Measurements from ENCODE around the gene POU3F1. TPM values are rescaled to one million over a fixed set of nuclear protein-coding genes. Genes with fewer than 3 reads are reported as not detected.

The POU3F1 gene
- total and polyA plus RNA-seq, 4 donors, result 2.3 to 4.9 (median 3.1) TPM

DNA sequence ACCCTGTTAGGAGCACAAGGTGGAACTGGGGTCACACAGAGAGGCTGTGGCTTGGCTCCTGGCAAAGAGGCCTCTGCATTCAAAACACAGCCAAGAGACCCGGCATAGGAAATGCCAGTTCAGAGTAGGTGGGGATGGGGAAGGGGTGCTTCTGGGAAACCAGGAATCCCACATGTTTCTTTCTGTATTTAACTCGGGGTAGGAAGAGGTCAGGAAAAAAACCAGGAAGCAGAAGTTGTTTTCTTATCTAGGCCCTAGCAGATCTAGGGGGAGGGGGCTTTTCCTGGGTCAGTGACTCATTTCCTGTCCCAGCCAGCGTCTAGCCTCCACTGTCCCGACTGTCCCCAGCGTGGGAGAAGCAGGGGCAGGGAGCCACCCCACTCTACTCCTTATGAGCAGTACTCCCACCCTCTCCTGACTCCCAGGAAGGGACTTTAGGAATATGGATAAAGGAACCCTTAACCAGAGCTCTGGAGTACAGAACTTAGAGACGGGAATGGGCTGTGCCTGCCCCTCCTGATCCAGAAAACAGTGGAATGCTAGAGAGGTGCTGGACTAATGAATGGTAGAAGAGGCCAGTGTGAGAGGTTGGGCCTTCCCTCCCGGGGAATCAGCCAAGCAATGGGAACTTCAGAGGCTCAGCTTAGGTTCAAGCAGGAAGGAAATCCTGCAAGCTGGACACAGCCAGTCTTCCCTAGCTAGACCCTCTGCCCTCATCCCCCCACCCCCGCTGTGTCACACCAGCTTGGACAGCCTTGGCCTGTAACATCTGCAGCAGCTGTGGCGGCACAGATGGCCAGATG is 47.0 kb downstream of the POU3F1 start:
- H3K4me1 ChIP-seq (ENCODE audit: control insufficient read depth, insufficient read depth, low read length), result peaks cover 74% of the 10 kb centered on the region
- H3K27me3 ChIP-seq (ENCODE audit: control insufficient read depth, insufficient read depth, low read length), result peaks cover 3% of the 10 kb centered on the region
- no peaks in the 10 kb centered on the region for H3K9me3 ChIP-seq (ENCODE audit: control insufficient read depth, insufficient read depth, low read length)
- no peak overlapping the region for H3K4me3 ChIP-seq (ENCODE audit: low read depth, low read length)
- H3K27ac ChIP-seq (ENCODE audit: low read depth, low read length), result peak overlapping the region; percentile 93
- peaks cover 13% of the 10 kb centered on the region for H3K36me3 ChIP-seq (ENCODE audit: control insufficient read depth, insufficient read depth, low read length)
- 60% methylated on average over 3 of the region's 9 CpGs for WGBS (ENCODE audit: insufficient coverage)
- peak in 1 of 6 donors; percentile 60 for DNase-seq (ENCODE audit: low read depth in 4 of 6, low spot score in 6 of 6)

DNA sequence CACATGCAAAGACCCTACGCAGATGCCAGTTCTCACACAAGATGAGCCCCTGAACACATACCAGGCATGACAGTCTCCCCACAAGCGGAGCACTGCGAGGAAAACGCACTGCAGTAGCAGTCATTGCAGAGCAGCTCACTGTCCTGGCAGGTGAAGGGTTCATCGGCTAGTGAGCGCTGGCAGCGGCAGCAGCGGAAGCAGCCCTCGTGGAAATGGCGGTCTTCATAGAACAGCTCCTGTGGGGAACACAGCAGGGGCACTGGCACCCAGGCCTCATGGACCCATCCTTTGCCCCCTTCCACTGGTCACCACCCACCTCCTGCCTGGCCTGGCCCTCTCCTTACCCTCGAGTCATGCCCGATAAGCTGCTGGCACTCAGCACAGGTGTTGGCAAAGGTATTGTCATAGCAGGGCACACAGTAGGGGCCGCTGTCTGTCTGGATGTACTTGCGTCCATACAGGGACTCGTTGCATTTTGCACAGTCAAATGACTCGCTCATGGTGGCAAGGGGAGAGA is 47.6 kb downstream of the POU3F1 start:
- Histone ChIP-seq H3K4me1 (ENCODE audit: control insufficient read depth, insufficient read depth, low read length) (peaks cover 67% of the 10 kb centered on the region), H3K27ac (ENCODE audit: low read depth, low read length) (peak overlapping the region; percentile 93), H3K4me3 (ENCODE audit: low read depth, low read length) (no peak overlapping the region), H3K36me3 (ENCODE audit: control insufficient read depth, insufficient read depth, low read length) (peaks cover 13% of the 10 kb centered on the region), H3K27me3 (ENCODE audit: control insufficient read depth, insufficient read depth, low read length) (no peaks in the 10 kb centered on the region), H3K9me3 (ENCODE audit: control insufficient read depth, insufficient read depth, low read length) (no peaks in the 10 kb centered on the region)
- WGBS (ENCODE audit: insufficient coverage), result 81% methylated on average over 16 of the region's 16 CpGs
- DNase-seq (ENCODE audit: low read depth in 4 of 6, low spot score in 6 of 6), result no peak

DNA sequence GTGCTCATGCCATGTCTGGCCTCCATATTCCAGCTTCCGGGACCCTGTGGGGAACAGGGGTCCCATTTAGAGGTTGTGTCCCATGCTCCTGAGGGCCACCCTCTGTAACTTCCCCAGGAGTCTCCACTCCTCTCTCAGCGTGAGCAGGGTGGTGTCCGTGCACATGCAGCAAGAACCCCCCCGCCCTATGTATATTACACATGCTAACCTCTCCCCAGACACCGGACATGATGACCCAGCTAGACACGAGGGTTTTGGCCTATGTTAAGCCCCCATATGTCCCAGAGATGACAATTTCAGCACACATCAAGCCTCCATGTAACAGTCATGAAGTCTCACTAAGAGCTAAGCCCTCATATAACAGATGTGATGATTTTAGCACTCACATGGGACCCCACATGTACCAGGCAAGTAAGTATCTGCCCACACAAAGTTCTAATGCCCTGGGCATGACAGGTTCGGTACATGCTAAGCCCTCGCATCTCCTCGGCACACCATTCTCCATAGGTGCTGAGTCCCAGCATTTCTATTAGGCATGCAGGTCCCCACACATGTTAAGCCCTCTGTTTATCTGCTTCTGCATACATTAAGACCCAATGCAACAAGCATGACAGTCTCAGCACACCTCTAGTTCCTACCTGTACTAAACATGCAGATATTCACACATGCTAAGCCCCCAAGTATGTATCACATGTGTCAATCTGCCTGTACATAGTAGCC is 48.3 kb downstream of the POU3F1 start:
- WGBS (ENCODE audit: insufficient coverage), result 93% methylated on average over 9 of the region's 9 CpGs
- H3K4me3 ChIP-seq (ENCODE audit: low read depth, low read length), result no peak overlapping the region
- peaks cover 13% of the 10 kb centered on the region for H3K36me3 ChIP-seq (ENCODE audit: control insufficient read depth, insufficient read depth, low read length)
- no peak overlapping the region for H3K27ac ChIP-seq (ENCODE audit: low read depth, low read length)
- H3K4me1 ChIP-seq (ENCODE audit: control insufficient read depth, insufficient read depth, low read length), result peaks cover 60% of the 10 kb centered on the region
- no peaks in the 10 kb centered on the region for H3K9me3 ChIP-seq (ENCODE audit: control insufficient read depth, insufficient read depth, low read length)
- DNase-seq (ENCODE audit: low read depth in 4 of 6, low spot score in 6 of 6), result no peak
- H3K27me3 ChIP-seq (ENCODE audit: control insufficient read depth, insufficient read depth, low read length), result no peaks in the 10 kb centered on the region

DNA sequence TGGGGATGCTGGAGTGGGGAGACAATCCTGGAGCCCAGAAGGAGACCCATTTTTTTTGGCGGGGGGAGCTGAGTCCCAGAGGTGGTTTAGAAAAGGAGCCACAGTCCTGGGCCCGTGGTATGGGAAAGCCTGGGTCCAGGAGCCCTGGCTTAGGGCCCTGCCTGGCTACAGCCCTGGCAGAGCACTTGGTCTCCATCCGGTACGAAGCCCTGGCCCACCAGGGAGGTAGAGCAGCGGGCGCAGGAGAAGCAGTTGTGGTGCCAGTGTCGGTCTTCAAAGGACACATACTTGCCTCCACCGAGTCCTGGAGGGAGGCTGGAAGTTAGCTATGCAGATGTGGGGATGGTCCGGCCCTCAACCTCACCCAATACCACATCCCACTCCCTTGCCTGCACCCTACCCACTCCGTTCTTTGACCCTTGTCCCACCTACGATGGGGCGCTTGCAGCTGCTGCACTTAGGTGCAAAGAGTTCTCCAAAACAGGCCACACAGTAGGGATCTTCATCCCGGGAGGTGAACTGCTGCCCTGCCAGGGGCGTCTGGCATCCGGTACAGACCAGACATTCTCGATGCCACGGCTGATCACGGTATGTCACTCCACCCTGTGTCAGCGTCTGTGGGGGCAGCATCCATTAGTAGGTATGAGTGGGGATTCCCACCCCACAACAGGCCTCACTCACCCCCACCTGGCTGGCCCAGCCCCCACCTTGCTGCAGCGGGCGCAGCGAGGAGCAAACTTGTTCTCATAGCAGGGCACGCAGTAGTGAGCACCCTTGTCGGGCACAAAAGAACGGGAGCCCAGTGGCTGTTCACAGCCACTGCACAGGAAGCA is 49.1 kb downstream of the POU3F1 start:
- no peak for DNase-seq (ENCODE audit: low read depth in 4 of 6, low spot score in 6 of 6)
- WGBS (ENCODE audit: insufficient coverage), result 94% methylated on average over 20 of the region's 25 CpGs
- H3K27ac ChIP-seq (ENCODE audit: low read depth, low read length), result peak overlapping the region; percentile 62
- peaks cover 57% of the 10 kb centered on the region for H3K4me1 ChIP-seq (ENCODE audit: control insufficient read depth, insufficient read depth, low read length)
- H3K4me3 ChIP-seq (ENCODE audit: low read depth, low read length), result no peak overlapping the region
- peaks cover 13% of the 10 kb centered on the region for H3K36me3 ChIP-seq (ENCODE audit: control insufficient read depth, insufficient read depth, low read length)
- H3K9me3 ChIP-seq (ENCODE audit: control insufficient read depth, insufficient read depth, low read length), result no peaks in the 10 kb centered on the region
- no peaks in the 10 kb centered on the region for H3K27me3 ChIP-seq (ENCODE audit: control insufficient read depth, insufficient read depth, low read length)

DNA sequence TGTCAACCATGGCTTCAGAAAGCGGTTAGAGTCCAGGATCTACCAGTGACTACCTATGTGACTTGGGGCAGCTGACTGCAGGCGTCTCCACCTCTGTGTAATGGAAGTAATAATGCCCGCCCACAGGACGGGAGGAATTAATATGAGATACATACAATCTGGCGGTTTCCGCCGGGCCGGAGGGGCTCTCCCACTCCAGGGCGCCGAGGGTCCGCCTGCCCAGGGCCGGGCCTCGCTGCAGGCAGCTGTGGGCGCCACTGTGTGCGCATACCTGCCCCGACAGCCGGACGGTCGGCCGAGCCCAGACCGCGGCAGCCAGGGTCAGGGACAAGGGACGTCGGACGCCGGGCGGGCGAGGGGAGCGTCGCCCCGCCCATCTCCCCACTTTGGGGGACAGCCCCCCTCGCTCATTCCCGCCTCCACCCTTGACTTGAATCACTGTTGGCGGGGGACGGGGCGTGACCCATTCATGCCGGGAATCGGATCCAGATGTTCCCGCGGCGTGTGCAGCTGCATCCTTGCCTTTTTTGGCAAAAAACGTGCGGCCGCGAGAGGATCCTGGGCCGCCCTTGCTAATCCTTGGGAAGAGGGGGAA is 50.7 kb downstream of the POU3F1 start:
- 2% methylated on average over 43 of the region's 46 CpGs for WGBS (ENCODE audit: insufficient coverage)
- peak overlapping the region; percentile 57 for H3K27ac ChIP-seq (ENCODE audit: low read depth, low read length)
- peaks cover 46% of the 10 kb centered on the region for H3K4me1 ChIP-seq (ENCODE audit: control insufficient read depth, insufficient read depth, low read length)
- peak overlapping the region; percentile 51 for H3K4me3 ChIP-seq (ENCODE audit: low read depth, low read length)
- no peaks in the 10 kb centered on the region for H3K9me3 ChIP-seq (ENCODE audit: control insufficient read depth, insufficient read depth, low read length)
- H3K27me3 ChIP-seq (ENCODE audit: control insufficient read depth, insufficient read depth, low read length), result no peaks in the 10 kb centered on the region
- DNase-seq (ENCODE audit: low read depth in 4 of 6, low spot score in 6 of 6), result peak in 2 of 6 donors; percentile 71 to 91
- H3K36me3 ChIP-seq (ENCODE audit: control insufficient read depth, insufficient read depth, low read length), result peaks cover 13% of the 10 kb centered on the region

DNA sequence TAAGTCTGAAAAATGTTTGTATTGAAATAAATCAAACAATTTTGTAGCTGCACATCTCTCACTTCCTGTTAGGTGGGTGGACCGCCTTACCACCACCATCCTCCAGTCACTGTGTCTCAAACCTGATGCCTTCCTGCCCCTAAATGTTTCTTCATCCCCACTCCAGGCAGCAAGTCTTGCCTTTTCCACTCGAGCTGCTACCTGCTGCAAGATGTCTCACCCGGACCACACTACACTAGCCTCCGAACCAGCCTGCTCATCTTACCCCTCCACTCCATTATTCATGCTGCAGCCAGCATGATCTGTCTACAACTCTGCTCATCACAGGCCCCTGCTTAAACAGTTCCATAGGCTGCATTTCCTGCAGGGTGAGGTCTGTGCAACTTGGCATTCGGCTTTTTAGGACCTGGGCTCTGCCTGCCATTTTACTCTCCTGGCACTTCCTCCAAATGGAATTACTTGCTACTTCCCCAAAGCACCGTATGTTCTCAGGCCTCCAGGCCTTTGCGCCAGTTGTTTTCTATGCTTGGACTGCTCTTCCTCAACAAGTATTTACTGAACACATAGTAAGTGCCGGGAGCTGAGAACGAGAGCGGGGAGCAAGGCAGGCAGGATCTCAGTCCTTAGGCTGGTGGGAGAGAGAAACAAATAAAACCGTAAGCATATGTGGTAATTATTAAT is 51.6 kb downstream of the POU3F1 start:
- peaks cover 43% of the 10 kb centered on the region for H3K4me1 ChIP-seq (ENCODE audit: control insufficient read depth, insufficient read depth, low read length)
- H3K27me3 ChIP-seq (ENCODE audit: control insufficient read depth, insufficient read depth, low read length), result no peaks in the 10 kb centered on the region
- no peaks in the 10 kb centered on the region for H3K9me3 ChIP-seq (ENCODE audit: control insufficient read depth, insufficient read depth, low read length)
- peaks cover 13% of the 10 kb centered on the region for H3K36me3 ChIP-seq (ENCODE audit: control insufficient read depth, insufficient read depth, low read length)
- 81% methylated on average over 7 of the region's 11 CpGs for WGBS (ENCODE audit: insufficient coverage)
- H3K4me3 ChIP-seq (ENCODE audit: low read depth, low read length), result no peak overlapping the region
- no peak for DNase-seq (ENCODE audit: low read depth in 4 of 6, low spot score in 6 of 6)
- no peak overlapping the region for H3K27ac ChIP-seq (ENCODE audit: low read depth, low read length)

Small RNA genes lying within 50 kb of the gene (small RNA-seq; reads per million reads assigned to genes)
- gene MIR3659 (ENCODE audit: low replicate concordance), result 0.12 reads per million

Other genes with a start within 250 kb of the POU3F1 start
- gene C1orf122, start 239.0 kb downstream of the POU3F1 start, total RNA-seq, result 10 to 100 TPM; 19.5 to 72.6 TPM
- 100 to 1,000 TPM; 107 to 110 TPM for gene C1orf122, start 239.0 kb downstream of the POU3F1 start, polyA plus RNA-seq (ENCODE audit: insufficient read length in 2 of 2)
- gene YRDC, start 238.6 kb downstream of the POU3F1 start, total RNA-seq, result 10 to 100 TPM; 11.6 TPM
- 10 to 100 TPM; 17.0 TPM for gene YRDC, start 238.6 kb downstream of the POU3F1 start, polyA plus RNA-seq (ENCODE audit: insufficient read length in 2 of 2)
- gene MTF1, start 187.2 kb downstream of the POU3F1 start, total RNA-seq, result 1 to 10 TPM; 3.1 to 4.3 TPM
- gene MTF1, start 187.2 kb downstream of the POU3F1 start, polyA plus RNA-seq (ENCODE audit: insufficient read length in 2 of 2), result 1 to 10 TPM; 7.6 to 8.6 TPM
- gene INPP5B, start 99.7 kb downstream of the POU3F1 start, total RNA-seq, result 10 to 100 TPM; 18.4 to 26.6 TPM
- 10 to 100 TPM; 11.5 to 24.3 TPM for gene INPP5B, start 99.7 kb downstream of the POU3F1 start, polyA plus RNA-seq (ENCODE audit: insufficient read length in 2 of 2)
- gene SF3A3, start 56.8 kb downstream of the POU3F1 start, total RNA-seq, result 10 to 100 TPM; 65.1 to 74.6 TPM
- gene SF3A3, start 56.8 kb downstream of the POU3F1 start, polyA plus RNA-seq (ENCODE audit: insufficient read length in 2 of 2), result 10 to 100 TPM; 53.5 to 60.5 TPM
- 10 to 100 TPM in 1 of 2 donors, 1 to 10 TPM in 1; 8.0 to 23.3 TPM for gene FHL3, start 41.3 kb downstream of the POU3F1 start, total RNA-seq
- 10 to 100 TPM; 16.1 to 17.6 TPM for gene FHL3, start 41.3 kb downstream of the POU3F1 start, polyA plus RNA-seq (ENCODE audit: insufficient read length in 2 of 2)
- 10 to 100 TPM; 43.5 to 46.6 TPM for gene UTP11, start 34.1 kb downstream of the POU3F1 start, total RNA-seq
- 10 to 100 TPM; 30.6 to 39.7 TPM for gene UTP11, start 34.1 kb downstream of the POU3F1 start, polyA plus RNA-seq (ENCODE audit: insufficient read length in 2 of 2)

All from spinal cord (tissue), 10 donors.